Spleen (tissue), 11 donors: Measurements from ENCODE around the gene PPIL6. TPM values are rescaled to one million over a fixed set of nuclear protein-coding genes. Genes with fewer than 3 reads are reported as not detected.
A peak's percentile ranks its signal among the peaks of the same experiment; 100 is the strongest.

Experiments used
- DNase-seq: peaks from one replicate; pipeline ENCODE4 v3.0.0-alpha.2; 2020
- H3K27ac ChIP-seq, 8 donors: fragments of 200-600 bp; sonication (generic) in 7 of 8; 1 replicate in 4 of 8; 2 replicates in 4 of 8; pipeline versions ENCODE4 v1.5.0 to v1.8.0; 2016 to 2021; ENCODE audit warnings: inconsistent platforms in 4 of 8, mild to moderate bottlenecking in 4 of 8, moderate library complexity in 1 of 8
- H3K27me3 ChIP-seq, 7 donors: fragments of 200-600 bp; sonication (generic) in 6 of 7; replicated peaks in 1 of 7; 1 replicate in 4 of 7; 2 replicates in 3 of 7; pipeline versions ENCODE4 v1.5.0 to v1.8.0; 2016 to 2021; ENCODE audit warnings: inconsistent platforms in 3 of 7, mild to moderate bottlenecking in 1 of 7
- H3K36me3 ChIP-seq, 6 donors: fragments of 200-600 bp; sonication (generic) in 5 of 6; 1 replicate in 4 of 6; 2 replicates in 2 of 6; pipeline versions ENCODE4 v1.5.0 to v1.8.0; 2016 to 2021; ENCODE audit warnings: inconsistent platforms in 2 of 6
- H3K4me1 ChIP-seq, 6 donors: fragments of 200-600 bp; sonication (generic) in 5 of 6; 1 replicate in 3 of 6; 2 replicates in 3 of 6; pipeline versions ENCODE4 v1.5.0 to v1.8.0; 2016 to 2021; ENCODE audit warnings: inconsistent platforms in 3 of 6
- H3K4me3 ChIP-seq, 8 donors: fragments of 200-600 bp; sonication (generic) in 7 of 8; 1 replicate in 4 of 8; 2 replicates in 4 of 8; pipeline versions ENCODE4 v1.5.0 to v1.8.0; 2016 to 2021; ENCODE audit warnings: inconsistent platforms in 4 of 8, mild to moderate bottlenecking in 4 of 8, moderate library complexity in 2 of 8
- H3K9me3 ChIP-seq, 8 donors: fragments of 200-600 bp; sonication (generic) in 7 of 8; 1 replicate in 4 of 8; 2 replicates in 4 of 8; pipeline versions ENCODE4 v1.5.0 to v1.8.0; 2016 to 2021; ENCODE audit warnings: inconsistent platforms in 4 of 8
- POLR2A ChIP-seq, 3 donors: fragments of 450-650 bp; IDR thresholded peaks; one replicate each; pipeline ENCODE4 v1.5.1; 2017; ENCODE audit warnings: antibody characterized with exemption in 3 of 3, mild to moderate bottlenecking in 1 of 3
- POLR2AphosphoS5 ChIP-seq, 3 donors: sonication (generic); formaldehyde crosslinking; IDR thresholded peaks; one replicate each; pipeline ENCODE4 v1.5.1; 2017; ENCODE audit warnings: antibody characterized with exemption in 3 of 3
- WGBS, 5 donors: extraction: QIAGEN DNeasy Blood & Tissue Kit in 3 of 5; methylation state at CpG; one replicate each; pipeline versions ENCODE4 v1.1.5 to v1.1.7; 2013 to 2018; 5-methylcytosine and 5-hydroxymethylcytosine counted together
- intact Hi-C: fragments of 100-400 bp; cut with DNase I; formaldehyde crosslinking; loops from one replicate; pipeline ENCODE4 v1.15.0; 2023; ENCODE audit warnings: low total_unique reads
- polyA plus RNA-seq, 3 donors: library from polyadenylated mRNA; stranded (reverse); fragments of 200-250 nt; gene quantifications; one replicate each; pipeline ENCODE4 v1.2.1, GENCODE V29; 2013
- total RNA-seq, 7 donors: library from RNA; depleted of rRNA in 3 of 7; stranded (reverse); fragments of >200 nt in 3 of 7; fragmentation: NEBNext Ultra II Directional in 4 of 7; extraction: Animal tissue kit (Norgen Biotek cat#: 25700) in 4 of 7; gene quantifications; one replicate each; pipeline versions ENCODE4 v1.1.0 to v1.2.1, GENCODE V29; 2016 to 2021
- TF ChIP-seq, protein P1 (sequence below), 11 experiments: fragments of 200-600 bp in 7 of 11; fragments of 450-650 bp in 4 of 11; sonication (generic) in 4 of 11; IDR thresholded peaks in 8 of 11; conservative IDR thresholded peaks in 3 of 11; 1 replicate in 7 of 11; 2 replicates in 4 of 11; pipeline versions ENCODE4 v1.4.0 to v1.8.0; 2016 to 2021; ENCODE audit warnings: antibody characterized with exemption in 11 of 11, inconsistent platforms in 4 of 11, mild to moderate bottlenecking in 1 of 11
- donor health status: healthy with polysubstance abuse.
- donor health status: DM: no; HTN: no; CAD: no; lungs with moderate emphysema.
- donor health status: DM: no; HTN: no; CAD: no.
- donor health status: Bipolar disorder and iron deficiency.
- donor health status: healthy.
- donor health status: DM: no; HTN: no; CAD: no.
- donor health status: DM: yes; HTN: yes; CAD: no.

The PPIL6 gene
- total and polyA plus RNA-seq, 10 donors = 0.13 to 4.8 (median 0.78) TPM

DNA sequence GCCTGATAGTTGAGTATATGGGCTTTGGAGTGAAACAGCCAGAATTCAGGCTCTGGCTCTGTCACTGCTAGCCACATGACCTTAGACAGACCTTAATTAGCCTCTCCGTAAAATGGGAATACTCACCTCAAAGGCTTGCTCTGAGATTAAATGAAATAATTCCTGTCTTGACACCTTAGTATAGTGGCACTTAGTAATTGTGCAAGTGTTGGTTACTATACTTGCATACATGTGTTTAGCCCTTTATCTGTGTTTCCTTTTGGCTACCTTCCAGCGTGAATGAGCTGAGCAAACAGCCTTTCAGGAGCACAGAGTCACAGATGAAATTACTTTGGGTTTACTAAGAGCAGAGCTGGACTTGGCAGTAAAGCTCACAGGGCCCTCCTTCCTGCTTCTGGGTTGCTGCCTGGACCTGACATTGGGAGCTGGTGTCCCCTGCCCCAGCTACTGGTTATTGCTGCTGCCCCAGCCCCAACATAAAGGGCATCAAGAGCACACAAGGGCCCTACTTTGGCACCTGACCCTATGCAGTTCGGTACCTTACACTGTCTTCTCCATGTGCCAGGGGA is 90.9 kb downstream of the PPIL6 start:
- WGBS, 5 donors = 43 to 60% (median 53%) methylated on average over 3 of the region's 3 CpGs
- DNase-seq = no peak
- TF ChIP-seq POLR2AphosphoS5 (IDR thresholded peaks at IDR 0.05) = peak in 1 of 3 donors; percentile 17
- no peak for TF ChIP-seq POLR2A (IDR thresholded peaks at IDR 0.05)
- Histone ChIP-seq H3K4me1 (peaks cover 0 to 57% (median 11%) of the 10 kb centered on the region in 6 donors), H3K9me3 (no peaks in the 10 kb centered on the region), H3K4me3 (no peak overlapping the region), H3K27me3 (no peaks in the 10 kb centered on the region), H3K36me3 (peaks cover 0 to 23% (median 5%) of the 10 kb centered on the region in 6 donors), H3K27ac (peak overlapping the region in 2 of 8 donors; percentile 38 to 56)
- intact Hi-C loops = no loop called here

DNA sequence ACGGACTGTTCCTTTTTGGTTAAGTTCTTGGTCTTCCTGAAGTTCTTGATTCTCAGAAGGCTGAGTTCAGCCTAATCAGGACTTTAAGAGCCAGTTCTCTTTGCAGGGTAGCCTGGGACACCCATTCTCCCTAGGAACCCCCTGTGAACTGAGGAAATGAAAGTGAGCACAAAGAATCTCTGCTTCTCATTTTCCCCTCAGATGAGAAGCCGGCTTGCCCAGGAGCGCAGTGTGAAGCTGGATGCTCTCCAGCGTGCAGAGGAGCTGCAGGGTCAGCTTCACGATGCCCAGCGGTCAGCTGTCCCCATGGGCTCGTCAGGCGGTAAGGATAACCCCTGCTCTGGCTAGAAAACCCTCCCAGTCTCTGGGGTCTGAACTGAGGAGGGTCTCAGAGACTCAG is 92.2 kb downstream of the PPIL6 start:
- H3K27me3 ChIP-seq = no peaks in the 10 kb centered on the region
- no peak for DNase-seq
- 81 to 90% (median 87%) methylated on average over 4 to 8 of the region's 8 CpGs for WGBS, 5 donors
- H3K4me3 ChIP-seq = no peak overlapping the region
- no peaks in the 10 kb centered on the region for H3K9me3 ChIP-seq
- H3K36me3 ChIP-seq = peaks cover 0 to 10% (median 0%) of the 10 kb centered on the region in 6 donors
- intact Hi-C loops = no loop called here
- H3K27ac ChIP-seq = peak overlapping the region in 1 of 8 donors; percentile 5
- H3K4me1 ChIP-seq = peaks cover 0 to 56% (median 11%) of the 10 kb centered on the region in 6 donors
- TF ChIP-seq POLR2A (IDR thresholded peaks at IDR 0.05) (no peak), POLR2AphosphoS5 (IDR thresholded peaks at IDR 0.05) (peak in 2 of 3 donors; percentile 40 to 47)
- TF ChIP-seq, protein P1, sequence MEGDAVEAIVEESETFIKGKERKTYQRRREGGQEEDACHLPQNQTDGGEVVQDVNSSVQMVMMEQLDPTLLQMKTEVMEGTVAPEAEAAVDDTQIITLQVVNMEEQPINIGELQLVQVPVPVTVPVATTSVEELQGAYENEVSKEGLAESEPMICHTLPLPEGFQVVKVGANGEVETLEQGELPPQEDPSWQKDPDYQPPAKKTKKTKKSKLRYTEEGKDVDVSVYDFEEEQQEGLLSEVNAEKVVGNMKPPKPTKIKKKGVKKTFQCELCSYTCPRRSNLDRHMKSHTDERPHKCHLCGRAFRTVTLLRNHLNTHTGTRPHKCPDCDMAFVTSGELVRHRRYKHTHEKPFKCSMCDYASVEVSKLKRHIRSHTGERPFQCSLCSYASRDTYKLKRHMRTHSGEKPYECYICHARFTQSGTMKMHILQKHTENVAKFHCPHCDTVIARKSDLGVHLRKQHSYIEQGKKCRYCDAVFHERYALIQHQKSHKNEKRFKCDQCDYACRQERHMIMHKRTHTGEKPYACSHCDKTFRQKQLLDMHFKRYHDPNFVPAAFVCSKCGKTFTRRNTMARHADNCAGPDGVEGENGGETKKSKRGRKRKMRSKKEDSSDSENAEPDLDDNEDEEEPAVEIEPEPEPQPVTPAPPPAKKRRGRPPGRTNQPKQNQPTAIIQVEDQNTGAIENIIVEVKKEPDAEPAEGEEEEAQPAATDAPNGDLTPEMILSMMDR (IDR thresholded peaks at IDR 0.05 in 8 of 11, conservative IDR thresholded peaks at IDR 0.05 in 3 of 11) = no peak

DNA sequence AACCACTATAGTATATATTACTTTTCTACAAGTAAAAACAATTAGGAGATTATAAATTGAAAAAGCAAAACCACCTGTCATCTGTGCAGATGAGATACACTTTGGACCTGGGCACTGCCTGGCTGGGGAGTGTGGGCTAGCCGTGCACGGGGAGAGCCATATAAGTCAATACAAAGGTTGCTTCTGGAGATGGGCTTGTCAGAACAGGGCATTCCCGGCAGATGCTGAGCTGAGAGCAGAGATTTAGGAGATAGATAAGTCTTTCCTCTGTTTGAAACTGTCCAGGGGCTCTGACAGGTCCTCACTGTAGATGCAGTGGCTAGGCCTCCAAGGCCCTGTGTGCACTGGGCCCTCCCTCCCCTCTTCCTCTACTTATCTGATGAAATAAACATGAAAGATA is 92.6 kb downstream of the PPIL6 start:
- no peak overlapping the region for H3K4me3 ChIP-seq
- intact Hi-C loops = no loop called here
- H3K9me3 ChIP-seq = no peaks in the 10 kb centered on the region
- H3K36me3 ChIP-seq = peaks cover 0 to 6% (median 0%) of the 10 kb centered on the region in 6 donors
- no peak for DNase-seq
- no peaks in the 10 kb centered on the region for H3K27me3 ChIP-seq
- no peak for TF ChIP-seq POLR2A (IDR thresholded peaks at IDR 0.05)
- WGBS, 5 donors = 71 to 85% (median 81%) methylated on average over 3 of the region's 3 CpGs
- H3K27ac ChIP-seq = peak overlapping the region in 1 of 8 donors; percentile 5
- peaks cover 0 to 51% (median 11%) of the 10 kb centered on the region in 6 donors for H3K4me1 ChIP-seq

DNA sequence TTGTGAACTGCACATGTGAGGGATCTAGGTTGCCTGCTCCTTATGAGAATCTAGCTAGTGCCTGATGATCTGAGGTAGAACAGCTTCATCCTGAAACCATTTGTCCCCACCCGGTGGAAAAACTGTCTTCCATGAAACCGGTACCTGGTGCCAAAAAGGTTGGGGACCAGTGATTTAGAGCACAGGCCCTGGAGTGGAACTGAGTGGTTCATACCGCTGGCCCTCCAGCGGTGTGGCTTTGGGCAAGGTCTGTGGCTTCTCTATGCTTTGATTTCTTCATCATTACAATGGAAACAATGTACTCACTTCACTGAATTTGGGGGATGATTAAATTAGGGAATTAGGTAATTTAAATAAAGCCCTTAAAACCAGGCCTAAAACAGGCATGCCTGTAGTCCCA is 94.4 kb downstream of the PPIL6 start:
- no peak for DNase-seq
- peaks cover 0 to 36% (median 6%) of the 10 kb centered on the region in 6 donors for H3K4me1 ChIP-seq
- H3K36me3 ChIP-seq = peaks cover 0 to 12% (median 0%) of the 10 kb centered on the region in 6 donors
- TF ChIP-seq POLR2A (IDR thresholded peaks at IDR 0.05) (no peak), POLR2AphosphoS5 (IDR thresholded peaks at IDR 0.05) (no peak)
- TF ChIP-seq, protein P1 (IDR thresholded peaks at IDR 0.05 in 8 of 11, conservative IDR thresholded peaks at IDR 0.05 in 3 of 11) = no peak
- no peak overlapping the region for H3K27ac ChIP-seq
- H3K9me3 ChIP-seq = no peaks in the 10 kb centered on the region
- H3K27me3 ChIP-seq = no peaks in the 10 kb centered on the region
- intact Hi-C loops = no loop called here
- WGBS, 5 donors = 84 to 92% (median 88%) methylated on average over 4 of the region's 4 CpGs
- no peak overlapping the region for H3K4me3 ChIP-seq

DNA sequence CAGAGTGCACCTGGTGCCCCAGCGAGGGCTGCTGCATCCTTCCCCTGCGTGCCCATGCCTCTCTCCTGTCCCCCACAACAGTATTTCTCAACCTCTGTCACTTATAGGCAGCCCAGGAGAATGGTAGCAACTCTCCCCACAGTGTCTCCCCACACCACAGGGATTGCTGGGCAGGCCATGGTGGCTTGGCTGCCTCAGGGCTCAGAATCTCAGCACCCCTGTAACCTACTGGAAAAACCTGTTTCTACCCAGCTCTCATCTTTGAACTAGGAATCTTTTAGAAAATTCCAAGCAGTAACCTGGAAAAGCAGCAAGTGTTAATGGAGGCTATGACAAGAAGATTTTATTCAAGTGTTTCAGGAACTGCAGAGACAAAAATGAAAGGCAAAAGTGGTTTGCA is 96.2 kb downstream of the PPIL6 start:
- WGBS, 5 donors = 45 to 87% (median 61%) methylated on average over 2 of the region's 2 CpGs
- DNase-seq = no peak
- no peaks in the 10 kb centered on the region for H3K9me3 ChIP-seq

More for the DNA sequence above, 96.2 kb downstream of the PPIL6 start:
- Histone ChIP-seq H3K27me3 (no peaks in the 10 kb centered on the region), H3K36me3 (peaks cover 0 to 15% (median 0%) of the 10 kb centered on the region in 6 donors), H3K4me1 (peaks cover 0 to 18% (median under 1%) of the 10 kb centered on the region in 6 donors), H3K4me3 (no peak overlapping the region), H3K27ac (no peak overlapping the region)
- TF ChIP-seq POLR2A (IDR thresholded peaks at IDR 0.05) (no peak), POLR2AphosphoS5 (IDR thresholded peaks at IDR 0.05) (no peak)
- TF ChIP-seq, protein P1 (IDR thresholded peaks at IDR 0.05 in 8 of 11, conservative IDR thresholded peaks at IDR 0.05 in 3 of 11) = no peak
- intact Hi-C loops = no loop called here
